RPMI7951 (cell line): ENCODE data around the gene DNAAF5. TPM values are rescaled to one million over a fixed set of nuclear protein-coding genes. Genes with fewer than 3 reads are reported as not detected.

Experiments used
- DNase-seq: peaks from one replicate; pipeline ENCODE4 v3.0.0-alpha.2; 2012; ENCODE audit warnings: low read depth
- total RNA-seq: library from RNA; depleted of rRNA; stranded (reverse); fragments of >200 nt; shearing (Covaris generic); gene quantifications from 2 replicates; pipeline ENCODE4 v1.2.3, GENCODE V29; 2014

Gene DNAAF5
- total RNA-seq, 1 experiment from 2014 or later, result 41.3 TPM

GRCh38 chr7:767941-768731, 41.6 kb downstream of the DNAAF5 start:
- peak; percentile 99 for DNase-seq

- peak; percentile 22 for DNase-seq
Measured at GRCh38 chr7:768881-769504, 42.5 kb downstream of the DNAAF5 start.

- no peak for DNase-seq
Measured at GRCh38 chr7:770336-770735, 43.8 kb downstream of the DNAAF5 start.

GRCh38 chr7:770741-771166, 44.3 kb downstream of the DNAAF5 start:
- DNase-seq, result no peak

GRCh38 chr7:771234-772004, 44.9 kb downstream of the DNAAF5 start:
- no peak for DNase-seq

GRCh38 chr7:772005-772294, 45.5 kb downstream of the DNAAF5 start:
- DNase-seq, result no peak

- no peak for DNase-seq
Measured at GRCh38 chr7:772392-772791, 45.9 kb downstream of the DNAAF5 start.

GRCh38 chr7:772861-773621, 46.5 kb downstream of the DNAAF5 start:
- DNase-seq, result no peak

GRCh38 chr7:773622-773915, 47.1 kb downstream of the DNAAF5 start:
- no peak for DNase-seq

- peak; percentile 30 for DNase-seq
Measured at GRCh38 chr7:774161-775109, 47.9 kb downstream of the DNAAF5 start.

GRCh38 chr7:776381-776780, 49.9 kb downstream of the DNAAF5 start:
- no peak for DNase-seq

GRCh38 chr7:776992-777727, 50.7 kb downstream of the DNAAF5 start:
- no peak for DNase-seq

- DNase-seq, result no peak
Measured at GRCh38 chr7:777728-778078, 51.2 kb downstream of the DNAAF5 start.

- no peak for DNase-seq
Measured at GRCh38 chr7:778271-778967, 51.9 kb downstream of the DNAAF5 start.

- DNase-seq, result no peak
Measured at GRCh38 chr7:778968-779451, 52.5 kb downstream of the DNAAF5 start.

- DNase-seq, result no peak
Measured at GRCh38 chr7:779480-779879, 53.0 kb downstream of the DNAAF5 start.

- no peak for DNase-seq
Measured at GRCh38 chr7:780081-780480, 53.6 kb downstream of the DNAAF5 start.

GRCh38 chr7:780516-780915, 54.0 kb downstream of the DNAAF5 start:
- no peak for DNase-seq

- DNase-seq, result no peak
Measured at GRCh38 chr7:781186-781849, 54.8 kb downstream of the DNAAF5 start.
